MM.1S (cell line): ENCODE data around the gene ADAMTS19.

Experiments
- DNase-seq: peaks from one replicate; pipeline ENCODE4 v3.0.0-alpha.2; 2015
- H2AFZ ChIP-seq: fragments of 300-600 bp; sonication (generic); 2 replicates; pipeline ENCODE4 v1.6.0; 2016; ENCODE audit warnings: antibody characterized with exemption, low read length
- H3F3A ChIP-seq: fragments of 300-600 bp; sonication (generic); 2 replicates; pipeline ENCODE4 v1.6.1; 2016; ENCODE audit warnings: mild to moderate bottlenecking, antibody characterized with exemption, low read length, moderate library complexity, mixed read lengths; ENCODE audit not compliant: insufficient read depth
- H3K27ac ChIP-seq: fragments of 300-600 bp; sonication (generic); 2 replicates; pipeline ENCODE4 v1.5.1; 2016; ENCODE audit warnings: mild to moderate bottlenecking, low read length
- H3K27me3 ChIP-seq: fragments of 300-600 bp; sonication (generic); replicated peaks from 2 replicates; pipeline ENCODE4 v1.6.0; 2016; ENCODE audit warnings: low read length; ENCODE audit not compliant: insufficient read depth
- H3K36me3 ChIP-seq: fragments of 300-600 bp; sonication (generic); replicated peaks from 2 replicates; pipeline ENCODE4 v1.6.1; 2016; ENCODE audit warnings: mild to moderate bottlenecking, low read length, mixed read lengths; ENCODE audit not compliant: insufficient read depth
- H3K4me1 ChIP-seq: fragments of 300-600 bp; sonication (generic); 2 replicates; pipeline ENCODE4 v1.6.1; 2016; ENCODE audit warnings: low read length, mixed read lengths
- H3K4me2 ChIP-seq: fragments of 300-600 bp; sonication (generic); 2 replicates; pipeline ENCODE4 v1.6.0; 2016; ENCODE audit warnings: low read depth, low read length
- H3K4me3 ChIP-seq: fragments of 300-600 bp; sonication (generic); 2 replicates; pipeline ENCODE4 v1.5.1; 2016; ENCODE audit warnings: low read length, mixed read lengths
- H3K79me2 ChIP-seq: fragments of 300-600 bp; sonication (generic); 2 replicates; pipeline ENCODE4 v1.6.1; 2016; ENCODE audit warnings: mixed run types, low read length, mixed read lengths
- H3K9ac ChIP-seq: fragments of 300-600 bp; sonication (generic); 2 replicates; pipeline ENCODE4 v1.6.1; 2016; ENCODE audit warnings: low read length, mixed read lengths
- H3K9me2 ChIP-seq: fragments of 300-600 bp; sonication (generic); replicated peaks from 2 replicates; pipeline ENCODE4 v1.6.1; 2016; ENCODE audit warnings: mild to moderate bottlenecking, low read length, mixed read lengths; ENCODE audit not compliant: insufficient read depth
- H3K9me3 ChIP-seq: fragments of 300-600 bp; sonication (generic); replicated peaks from 2 replicates; pipeline ENCODE4 v1.6.1; 2016; ENCODE audit warnings: mild to moderate bottlenecking, low read length, mixed read lengths; ENCODE audit not compliant: insufficient read depth
- H4K20me1 ChIP-seq: fragments of 300-600 bp; sonication (generic); 2 replicates; pipeline ENCODE4 v1.6.1; 2016; ENCODE audit warnings: mild to moderate bottlenecking, low read length, moderate library complexity, mixed read lengths; ENCODE audit not compliant: insufficient read depth
- EZH2 ChIP-seq: fragments of 300-600 bp; sonication (generic); optimal IDR thresholded peaks from 2 replicates; pipeline ENCODE3; 2017; ENCODE audit warnings: low read depth, mild to moderate bottlenecking, antibody characterized with exemption, low read length, mixed read lengths
- EZH2phosphoT487 ChIP-seq: fragments of 300-600 bp; sonication (generic); IDR thresholded peaks from 2 replicates; pipeline ENCODE4 v1.6.1; 2018; ENCODE audit warnings: antibody characterized with exemption, low read length
- TF ChIP-seq, protein P1 (sequence below): fragments of 300-600 bp; sonication (generic); IDR thresholded peaks from 2 replicates; pipeline ENCODE4 v1.5.1; 2016; ENCODE audit warnings: antibody characterized with exemption, low read length, mixed read lengths

ADAMTS19 gene

GRCh38 chr5:129773376-129773775 lies 313.3 kb downstream of the ADAMTS19 start:
- Histone ChIP-seq H3K9me2 (no peaks in the 10 kb centered on the region), H4K20me1 (no peaks in the 10 kb centered on the region), H3K27ac (no peak overlapping the region), H3K9ac (no peak overlapping the region), H3K9me3 (no peaks in the 10 kb centered on the region), H3K27me3 (no peaks in the 10 kb centered on the region), H3F3A (no peaks in the 10 kb centered on the region), H3K4me3 (no peak overlapping the region), H3K79me2 (no peaks in the 10 kb centered on the region), H2AFZ (no peak overlapping the region), H3K4me2 (no peak overlapping the region), H3K36me3 (no peaks in the 10 kb centered on the region), H3K4me1 (no peaks in the 10 kb centered on the region)
- DNase-seq = no peak
- TF ChIP-seq EZH2phosphoT487 (no peak), EZH2 (no peak)
- TF ChIP-seq, protein P1, sequence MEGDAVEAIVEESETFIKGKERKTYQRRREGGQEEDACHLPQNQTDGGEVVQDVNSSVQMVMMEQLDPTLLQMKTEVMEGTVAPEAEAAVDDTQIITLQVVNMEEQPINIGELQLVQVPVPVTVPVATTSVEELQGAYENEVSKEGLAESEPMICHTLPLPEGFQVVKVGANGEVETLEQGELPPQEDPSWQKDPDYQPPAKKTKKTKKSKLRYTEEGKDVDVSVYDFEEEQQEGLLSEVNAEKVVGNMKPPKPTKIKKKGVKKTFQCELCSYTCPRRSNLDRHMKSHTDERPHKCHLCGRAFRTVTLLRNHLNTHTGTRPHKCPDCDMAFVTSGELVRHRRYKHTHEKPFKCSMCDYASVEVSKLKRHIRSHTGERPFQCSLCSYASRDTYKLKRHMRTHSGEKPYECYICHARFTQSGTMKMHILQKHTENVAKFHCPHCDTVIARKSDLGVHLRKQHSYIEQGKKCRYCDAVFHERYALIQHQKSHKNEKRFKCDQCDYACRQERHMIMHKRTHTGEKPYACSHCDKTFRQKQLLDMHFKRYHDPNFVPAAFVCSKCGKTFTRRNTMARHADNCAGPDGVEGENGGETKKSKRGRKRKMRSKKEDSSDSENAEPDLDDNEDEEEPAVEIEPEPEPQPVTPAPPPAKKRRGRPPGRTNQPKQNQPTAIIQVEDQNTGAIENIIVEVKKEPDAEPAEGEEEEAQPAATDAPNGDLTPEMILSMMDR = no peak

DNA sequence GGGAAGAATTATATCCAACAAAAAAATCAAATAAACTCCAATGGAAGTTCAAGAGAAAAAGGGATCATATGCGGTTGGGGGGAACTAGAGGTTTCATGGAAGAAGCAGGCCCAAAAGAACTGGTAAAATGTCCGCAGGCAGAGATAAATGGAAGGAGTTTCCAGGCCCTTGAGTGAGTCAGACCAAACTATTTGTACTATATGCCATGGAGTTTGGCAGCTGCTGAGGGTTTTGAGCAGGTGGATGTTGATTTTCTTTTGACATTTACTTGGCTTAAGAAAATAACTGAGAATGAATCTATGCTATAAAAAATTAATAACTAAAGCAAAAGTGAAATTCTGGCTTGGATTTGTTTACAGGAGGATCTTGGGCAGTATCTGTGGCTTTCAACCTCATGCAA lies 321.5 kb downstream of the ADAMTS19 start:
- TF ChIP-seq EZH2phosphoT487 = no peak
- Histone ChIP-seq H3F3A (no peaks in the 10 kb centered on the region), H3K9me3 (no peaks in the 10 kb centered on the region), H3K4me2 (no peak overlapping the region), H3K36me3 (no peaks in the 10 kb centered on the region), H3K27me3 (no peaks in the 10 kb centered on the region), H3K9me2 (no peaks in the 10 kb centered on the region), H3K79me2 (no peaks in the 10 kb centered on the region), H3K27ac (no peak overlapping the region), H3K4me1 (no peaks in the 10 kb centered on the region), H3K4me3 (no peak overlapping the region), H4K20me1 (no peaks in the 10 kb centered on the region), H3K9ac (no peak overlapping the region), H2AFZ (no peak overlapping the region)
- DNase-seq = no peak
